Body of pancreas (tissue), 4 donors: ENCODE results near the gene DNAJC30.

Experiments
- CTCF ChIP-seq, 7 experiments: fragments of 450-650 bp in 4 of 7; fragments of 200-600 bp in 3 of 7; sonication (generic) in 3 of 7; IDR thresholded peaks; one replicate each; pipeline ENCODE4 v1.5.1; 2016 to 2019; ENCODE audit warnings: antibody characterized with exemption in 7 of 7
- POLR2A ChIP-seq, 3 donors: fragments of 450-650 bp; IDR thresholded peaks; one replicate each; pipeline ENCODE4 v1.6.1; 2016; ENCODE audit warnings: antibody characterized with exemption in 3 of 3, mild to moderate bottlenecking in 2 of 3

GRCh38 chr7:73704640-73705550 is 21.6 kb upstream of the DNAJC30 start:
- TF ChIP-seq CTCF (IDR thresholded peaks at IDR 0.05) = no peak
- no peak for TF ChIP-seq POLR2A (IDR thresholded peaks at IDR 0.05)
